NB4 (cell line): ENCODE results near the gene HOMER2.

Experiments
- CTCF ChIP-seq: IDR thresholded peaks from one replicate; pipeline ENCODE4 v1.5.1; 2012; ENCODE audit warnings: low read depth, low read length
- MAX ChIP-seq: IDR thresholded peaks from 2 replicates; pipeline ENCODE4 v1.6.1; 2011; ENCODE audit warnings: low read depth, low read length
- MYC ChIP-seq: IDR thresholded peaks from 2 replicates; pipeline ENCODE4 v1.6.1; 2011; ENCODE audit warnings: low read depth, low read length
- POLR2A ChIP-seq: IDR thresholded peaks from 2 replicates; pipeline ENCODE4 v1.6.1; 2011; ENCODE audit warnings: mild to moderate bottlenecking; ENCODE audit not compliant: insufficient read length; ENCODE audit errors: extremely low read depth

- TF ChIP-seq CTCF = no peak
- no peak for TF ChIP-seq POLR2A
- no peak for TF ChIP-seq MYC
- no peak for TF ChIP-seq MAX
Measured at GRCh38 chr15:82931221-82931620, 21.3 kb downstream of the HOMER2 start.
